Inflammatory macrophage treated with lipopolysaccharide for 1 hour (primary cell): ENCODE results near the gene TRPV2.

Source experiments
- DNase-seq, 2 donors: peaks; one replicate each; pipeline ENCODE4 v3.0.0-alpha.2; 2020 to 2022

Gene TRPV2

DNA sequence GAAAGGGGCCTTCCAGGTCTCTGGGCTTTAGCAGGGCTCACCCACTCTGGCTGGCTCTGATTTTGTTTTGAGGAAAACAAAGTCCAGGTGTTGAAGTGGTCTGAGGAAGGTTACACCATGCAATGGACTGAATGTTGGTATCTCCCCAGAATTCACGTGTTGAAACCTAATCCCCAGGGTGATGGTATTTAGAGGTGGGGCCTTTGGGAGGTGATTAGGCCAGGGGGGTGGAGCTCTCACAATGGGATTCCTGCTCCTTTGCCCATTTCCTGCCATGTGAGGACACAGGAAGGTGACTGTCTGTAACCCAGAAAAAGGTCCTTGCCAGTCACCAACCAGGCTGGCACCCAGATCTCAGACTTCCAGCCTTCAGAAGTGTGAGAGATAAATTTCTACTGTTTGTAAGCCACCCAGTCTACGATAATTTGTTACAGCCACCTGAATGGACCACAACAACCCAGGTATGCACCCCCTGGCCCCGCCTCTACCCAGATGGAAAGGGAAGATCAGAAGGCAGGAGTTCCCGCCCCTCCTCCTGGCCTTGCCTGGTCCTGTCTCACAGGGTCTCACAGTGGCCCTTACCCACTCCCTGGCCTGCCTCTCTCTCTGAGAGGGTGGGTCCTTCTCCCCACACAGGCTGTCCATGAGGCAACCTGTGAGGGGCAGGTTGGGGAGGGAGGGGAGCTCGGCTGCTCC is 44.6 kb downstream of the TRPV2 start:
- DNase-seq = no peak

DNA sequence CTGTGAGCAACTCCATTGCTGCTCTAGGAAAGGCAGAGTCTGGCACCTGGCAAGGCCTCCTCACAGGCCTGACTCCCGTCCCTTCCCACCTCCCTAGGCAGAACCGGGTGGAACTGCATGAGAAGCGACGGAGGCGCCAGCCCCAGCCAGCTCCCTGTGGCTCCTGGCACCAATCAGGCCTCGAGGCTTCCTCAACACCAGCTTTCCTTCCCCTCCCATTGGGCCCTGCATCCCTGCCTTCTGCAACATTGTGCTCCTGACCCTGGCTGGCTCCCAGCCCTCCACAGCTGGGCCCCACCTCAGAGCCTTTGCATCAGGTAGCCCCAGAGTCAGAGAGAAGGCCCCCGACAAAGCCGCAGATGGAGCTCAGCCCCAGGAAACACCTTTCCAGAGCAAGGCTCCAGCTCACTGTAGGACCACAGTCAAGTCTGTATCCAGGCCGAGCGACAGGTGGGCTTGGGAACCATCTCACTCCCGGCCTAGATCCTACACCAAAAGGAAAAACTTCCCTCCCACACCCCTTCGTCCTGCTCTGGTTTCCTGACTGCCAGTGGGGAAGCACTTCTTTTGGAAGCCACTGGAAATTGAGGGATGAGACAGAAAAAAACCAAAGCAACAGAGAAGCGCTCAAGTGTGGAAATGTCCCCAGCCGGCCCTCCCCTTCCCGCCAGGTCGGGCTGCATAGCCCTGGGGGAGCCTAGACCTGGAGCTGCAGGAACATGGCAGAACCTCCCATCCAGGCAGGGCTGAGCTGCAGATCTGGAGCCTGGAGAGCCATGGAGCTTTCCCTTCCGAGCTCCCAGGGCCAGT is 45.6 kb downstream of the TRPV2 start:
- DNase-seq = no peak

DNA sequence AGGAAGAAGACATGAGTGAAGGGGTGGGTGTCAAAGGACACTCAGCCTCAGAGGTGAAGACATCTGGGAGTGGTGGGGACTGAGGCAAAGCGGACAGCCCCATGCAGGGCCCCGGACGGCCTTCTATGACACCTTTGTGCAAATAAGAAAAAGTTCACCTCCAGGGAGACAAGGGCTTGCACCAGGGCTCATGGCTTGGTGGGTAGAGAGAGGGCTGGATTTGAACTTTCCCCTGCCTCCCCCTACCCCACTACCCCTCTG is 46.2 kb downstream of the TRPV2 start:
- DNase-seq = no peak

DNA sequence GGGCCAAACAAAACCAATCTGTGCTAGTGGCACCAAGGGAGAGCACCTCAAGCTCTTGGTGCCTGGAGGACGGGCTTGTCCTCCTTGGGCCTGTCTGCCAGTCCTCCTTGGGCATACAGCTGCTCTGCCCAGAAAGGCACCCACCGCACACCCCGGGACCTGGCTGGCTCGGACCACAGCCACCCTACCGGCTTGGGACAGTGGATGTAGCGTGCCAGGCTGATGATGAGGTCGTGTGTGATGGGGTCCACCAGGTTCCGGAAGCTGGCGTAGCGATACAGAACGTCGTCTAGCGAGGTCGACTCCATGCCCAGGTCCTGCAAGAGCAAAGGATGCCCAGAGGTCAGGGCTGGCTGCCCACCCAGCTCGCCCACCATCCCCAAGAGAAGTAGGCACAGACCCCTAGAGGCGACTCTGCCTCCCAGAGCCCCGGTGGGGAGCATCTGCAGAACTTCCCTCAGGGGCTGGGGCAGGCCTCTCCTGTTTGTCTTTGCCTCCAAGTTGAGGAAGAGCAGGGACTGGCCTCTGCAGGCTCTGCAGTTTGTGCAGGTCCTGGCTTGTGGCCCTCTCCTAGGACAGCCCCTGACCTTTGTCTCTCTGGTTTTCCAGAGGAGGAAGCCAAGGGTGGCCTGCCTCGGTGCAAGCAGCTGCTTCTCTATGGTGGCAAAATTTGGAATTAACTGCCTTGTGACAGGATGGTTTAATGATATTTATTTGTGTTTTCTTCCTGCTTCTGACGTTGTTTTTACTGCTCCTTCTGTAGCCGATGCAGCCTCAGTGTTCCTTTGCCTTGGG is 46.9 kb downstream of the TRPV2 start:
- no peak for DNase-seq

DNA sequence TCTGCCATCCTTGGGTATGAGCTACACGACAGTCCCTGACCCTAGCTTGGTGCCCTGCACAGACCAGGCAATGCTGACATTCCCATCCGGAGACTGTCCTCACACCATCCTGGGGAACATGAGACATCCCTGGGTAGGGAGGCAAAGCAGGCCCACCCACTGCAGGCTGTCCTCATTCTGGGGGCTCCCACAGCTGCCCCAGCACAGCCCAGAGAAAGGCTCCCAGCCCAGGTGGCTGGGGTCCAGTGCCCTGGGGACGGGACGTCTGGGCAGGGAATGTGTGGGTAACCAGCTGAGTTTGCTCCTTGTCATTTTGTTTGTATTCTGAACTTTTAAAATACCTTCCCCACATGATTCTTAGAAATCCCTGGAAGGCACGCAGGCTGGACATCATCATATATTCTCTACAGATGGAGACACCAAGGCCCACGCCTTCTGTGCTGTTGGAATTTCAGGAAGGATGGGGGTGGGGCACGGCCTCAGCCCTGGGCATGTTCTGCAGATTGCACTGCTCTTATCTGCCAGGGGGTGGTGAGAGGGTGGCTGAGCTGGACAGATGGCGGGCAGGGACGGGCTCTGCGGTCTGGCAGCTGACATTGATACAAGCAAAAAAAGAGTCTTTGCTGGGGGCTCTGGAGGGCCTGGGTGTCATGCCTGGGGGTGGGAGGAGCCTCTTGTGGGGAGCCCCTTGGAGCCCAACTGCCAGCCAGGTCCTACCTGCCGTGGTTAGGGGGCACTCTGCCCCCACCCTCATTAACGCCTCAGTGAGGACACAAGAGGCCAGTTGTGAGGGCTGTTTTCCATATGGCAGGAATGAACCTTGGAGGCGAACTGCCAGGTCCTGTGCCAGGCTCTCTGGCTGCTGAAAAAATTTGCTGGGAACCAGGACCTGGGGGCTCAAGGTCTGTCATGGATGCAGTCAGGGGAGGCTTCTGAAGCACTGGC is 48.3 kb downstream of the TRPV2 start:
- no peak for DNase-seq

DNA sequence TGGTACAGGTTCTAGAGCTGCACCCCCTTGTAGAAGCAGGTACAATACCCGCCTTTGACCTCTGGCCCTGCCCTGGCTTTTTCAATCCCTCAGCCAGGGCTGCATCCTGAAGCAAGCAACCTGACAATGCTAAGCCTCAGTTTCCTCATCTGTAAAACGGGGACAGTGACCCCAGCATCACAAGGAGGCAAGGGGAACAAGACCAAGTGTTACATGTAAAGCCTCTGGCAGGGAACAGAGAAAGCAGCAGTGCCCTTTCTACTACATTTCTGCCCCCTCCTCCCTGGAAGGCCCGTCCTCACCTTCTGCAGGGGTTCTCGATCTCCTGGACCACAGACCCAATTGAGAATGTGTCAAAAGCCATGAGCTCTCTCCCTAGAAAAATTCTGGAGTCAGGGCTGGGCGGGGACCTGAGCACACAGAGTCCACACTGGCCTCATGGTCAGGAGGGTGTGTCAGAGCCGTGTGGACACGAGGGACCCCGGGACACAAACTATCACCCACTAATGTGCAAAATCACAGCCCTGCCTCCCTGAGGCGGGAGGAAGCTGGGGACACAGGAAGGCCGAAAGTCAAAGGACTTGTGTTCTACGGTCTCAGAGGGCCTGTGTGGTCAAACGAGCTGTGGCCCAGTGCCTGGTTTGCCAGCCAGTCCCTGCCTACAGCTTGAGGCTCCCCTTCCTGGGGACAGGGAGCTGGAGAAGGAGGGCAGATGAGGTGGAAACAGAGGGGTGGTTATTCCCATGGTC is 49.1 kb downstream of the TRPV2 start:
- DNase-seq = no peak

DNA sequence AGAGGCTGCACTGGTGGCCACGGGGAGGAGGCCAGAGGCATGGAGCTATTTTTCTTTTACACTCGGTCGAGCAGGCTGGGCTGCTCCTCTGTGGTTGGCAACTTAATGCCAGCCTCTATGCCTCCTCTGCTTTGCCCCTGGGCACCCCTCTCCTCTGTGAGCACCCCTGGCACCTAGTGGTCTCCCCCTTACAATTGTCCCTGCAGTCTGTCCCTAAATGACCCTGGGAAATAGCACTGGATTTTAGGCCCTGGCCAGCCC is 49.6 kb downstream of the TRPV2 start:
- no peak for DNase-seq

DNA sequence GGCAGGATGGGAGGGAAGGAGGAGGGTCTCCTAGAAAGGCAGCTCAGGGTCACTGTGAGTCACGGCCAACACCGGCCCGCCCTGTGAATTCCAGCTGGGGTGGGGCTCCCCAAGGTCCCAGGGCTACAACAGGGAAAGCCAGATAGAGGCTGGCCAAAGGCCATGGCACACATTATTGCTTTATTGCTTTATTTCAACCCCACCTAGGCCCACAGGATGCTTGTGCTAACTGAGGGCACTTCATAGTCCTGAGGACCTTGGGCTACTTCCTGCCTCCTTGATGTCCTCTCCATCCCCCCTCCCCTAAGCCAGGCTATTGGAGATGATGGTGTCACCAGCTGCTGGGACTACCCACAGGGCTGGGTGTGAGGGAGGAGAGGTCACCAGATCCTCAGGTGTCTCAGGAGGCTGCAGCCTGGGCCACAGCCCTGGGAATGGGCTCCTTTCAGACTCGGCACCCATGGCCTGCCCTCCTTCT is 50.5 kb downstream of the TRPV2 start:
- no peak for DNase-seq

DNA sequence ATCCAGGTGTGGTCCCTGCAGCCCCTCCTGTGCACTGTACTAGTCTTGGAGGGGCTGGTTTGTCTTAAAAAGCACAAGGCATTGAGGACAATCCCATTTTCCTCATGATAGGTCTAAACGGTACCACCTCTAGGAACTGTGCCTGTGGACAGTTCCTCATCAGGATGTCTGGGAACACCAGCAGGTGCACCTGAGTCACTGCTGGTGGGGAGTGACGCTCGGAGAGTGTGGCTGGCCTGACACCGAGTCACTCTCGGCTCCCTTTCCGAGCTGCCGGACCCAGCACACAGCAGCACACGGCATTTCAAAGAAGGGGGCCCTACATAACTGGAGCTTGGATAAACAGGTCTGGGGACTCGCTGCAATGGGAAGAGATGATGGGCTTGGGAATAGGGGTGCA is 51.0 kb downstream of the TRPV2 start:
- no peak for DNase-seq

DNA sequence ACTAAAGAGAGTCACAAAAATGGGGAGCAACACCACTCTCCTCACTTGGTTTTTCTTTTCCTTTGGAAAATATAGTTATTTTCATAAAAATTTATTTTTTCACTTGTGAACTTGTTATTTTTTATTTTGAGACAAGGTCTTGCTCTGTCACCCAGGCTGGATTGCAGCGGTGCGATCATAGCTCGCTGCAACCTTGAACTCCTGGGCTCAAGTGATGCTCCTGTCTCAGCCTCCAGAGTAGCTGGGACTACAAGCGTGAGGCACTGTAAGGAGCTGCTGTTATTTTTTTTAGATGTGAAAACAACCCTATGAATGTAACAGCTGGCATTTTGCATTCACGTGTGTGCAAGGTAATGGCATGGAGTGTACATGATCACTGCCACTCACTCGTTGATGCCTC is 51.7 kb downstream of the TRPV2 start:
- no peak for DNase-seq

DNA sequence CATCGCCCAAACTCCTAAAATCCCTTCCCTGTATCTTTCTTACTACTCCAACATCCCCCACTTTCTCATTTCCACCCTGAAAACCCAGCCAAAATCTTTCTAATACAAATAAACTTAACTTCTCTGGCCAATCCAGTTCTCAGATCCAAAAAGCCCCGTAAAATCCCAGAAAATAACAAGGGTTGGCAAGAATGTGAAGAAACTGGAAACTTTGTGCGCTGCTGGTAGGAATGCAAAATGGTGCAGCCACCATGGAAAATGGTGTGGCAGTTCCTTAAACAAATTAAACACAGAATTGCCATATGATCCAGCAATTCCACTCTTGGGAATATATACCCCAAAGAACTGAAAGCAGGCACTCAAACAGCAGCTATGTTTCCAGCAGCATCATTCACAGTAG is 52.5 kb downstream of the TRPV2 start:
- DNase-seq = no peak

DNA sequence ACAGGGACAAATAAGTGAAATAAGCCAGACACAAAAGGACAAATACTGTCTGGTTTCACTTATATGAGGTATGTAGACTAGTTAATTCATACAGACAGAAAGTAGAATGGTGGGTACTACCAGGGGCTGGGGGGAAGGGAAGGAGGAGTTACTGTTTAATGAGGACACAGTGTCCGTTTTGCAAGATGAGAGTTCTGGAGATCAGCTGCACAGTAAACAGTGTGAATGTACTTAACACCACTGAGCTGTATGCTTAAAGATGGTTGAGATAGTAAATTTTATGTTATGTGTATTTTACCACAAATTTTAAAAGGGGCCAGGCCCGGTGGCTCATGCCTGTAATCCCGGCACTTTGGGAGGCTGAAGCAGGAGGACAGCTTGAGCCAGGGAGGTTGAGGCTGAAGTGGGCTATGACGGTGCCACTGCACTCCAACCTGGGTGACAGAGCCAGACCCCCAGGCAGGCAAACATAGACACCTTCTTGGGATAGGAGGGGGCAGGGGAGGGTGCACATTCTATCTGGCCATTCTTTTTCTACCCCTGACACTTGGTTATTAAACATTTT is 53.1 kb downstream of the TRPV2 start:
- no peak for DNase-seq

DNA sequence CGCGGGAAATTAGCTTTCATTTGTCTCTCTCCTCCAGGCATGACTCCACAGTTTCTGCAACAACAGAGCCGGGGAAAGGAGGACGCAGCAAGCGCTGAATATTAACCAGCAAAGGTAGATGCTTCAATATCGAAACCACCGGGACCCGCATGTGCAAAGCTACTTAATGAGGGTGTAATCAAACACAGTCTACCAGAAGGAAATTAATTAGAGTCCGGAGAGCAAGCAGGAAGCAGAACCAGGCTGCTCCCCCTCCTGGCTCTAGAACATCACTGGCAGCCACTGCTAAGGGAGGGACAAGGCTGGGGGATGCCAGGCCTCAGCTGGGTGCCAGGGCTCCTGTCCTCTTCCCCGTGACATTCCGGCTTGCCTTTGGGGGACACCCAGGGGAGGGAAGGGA is 54.9 kb downstream of the TRPV2 start:
- no peak for DNase-seq

DNA sequence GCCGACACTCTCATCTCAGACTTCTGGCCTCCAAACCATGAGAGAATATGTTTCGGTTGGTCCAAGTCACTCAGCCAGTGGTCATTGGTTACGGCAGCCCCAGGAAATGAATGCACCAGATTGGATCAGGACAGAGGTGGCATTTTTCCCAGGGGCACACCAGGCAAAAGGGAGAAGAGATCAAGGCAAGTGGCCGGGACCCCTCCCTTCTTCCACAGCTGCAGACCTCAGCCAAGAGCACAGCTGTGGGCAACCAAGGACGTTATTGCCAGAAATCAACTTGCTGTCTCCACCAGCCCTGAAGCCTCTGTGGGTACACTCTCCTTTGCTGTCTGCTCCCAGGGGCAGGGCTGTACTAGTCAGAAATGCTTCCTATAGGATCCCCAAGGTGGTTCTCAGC is 55.9 kb downstream of the TRPV2 start:
- DNase-seq = no peak

DNA sequence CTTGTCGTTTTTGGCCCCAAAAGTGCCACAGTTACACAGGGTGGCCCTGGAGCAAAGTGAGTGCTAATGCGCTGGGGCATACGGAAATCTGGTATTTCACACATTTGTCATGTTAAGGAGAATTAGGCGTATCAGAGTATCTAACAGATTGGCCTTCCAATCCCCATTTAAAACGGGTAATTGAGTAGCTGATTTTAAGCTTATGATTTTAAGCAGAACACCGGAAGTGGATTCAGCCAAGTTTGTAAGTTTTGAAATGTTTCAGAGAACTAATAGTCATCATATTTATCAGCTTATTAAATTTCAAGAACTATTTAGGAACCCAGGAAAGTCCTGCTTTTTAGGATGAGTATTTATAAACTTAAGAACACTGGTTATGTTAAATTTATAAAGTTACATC is 57.2 kb downstream of the TRPV2 start:
- no peak for DNase-seq

DNA sequence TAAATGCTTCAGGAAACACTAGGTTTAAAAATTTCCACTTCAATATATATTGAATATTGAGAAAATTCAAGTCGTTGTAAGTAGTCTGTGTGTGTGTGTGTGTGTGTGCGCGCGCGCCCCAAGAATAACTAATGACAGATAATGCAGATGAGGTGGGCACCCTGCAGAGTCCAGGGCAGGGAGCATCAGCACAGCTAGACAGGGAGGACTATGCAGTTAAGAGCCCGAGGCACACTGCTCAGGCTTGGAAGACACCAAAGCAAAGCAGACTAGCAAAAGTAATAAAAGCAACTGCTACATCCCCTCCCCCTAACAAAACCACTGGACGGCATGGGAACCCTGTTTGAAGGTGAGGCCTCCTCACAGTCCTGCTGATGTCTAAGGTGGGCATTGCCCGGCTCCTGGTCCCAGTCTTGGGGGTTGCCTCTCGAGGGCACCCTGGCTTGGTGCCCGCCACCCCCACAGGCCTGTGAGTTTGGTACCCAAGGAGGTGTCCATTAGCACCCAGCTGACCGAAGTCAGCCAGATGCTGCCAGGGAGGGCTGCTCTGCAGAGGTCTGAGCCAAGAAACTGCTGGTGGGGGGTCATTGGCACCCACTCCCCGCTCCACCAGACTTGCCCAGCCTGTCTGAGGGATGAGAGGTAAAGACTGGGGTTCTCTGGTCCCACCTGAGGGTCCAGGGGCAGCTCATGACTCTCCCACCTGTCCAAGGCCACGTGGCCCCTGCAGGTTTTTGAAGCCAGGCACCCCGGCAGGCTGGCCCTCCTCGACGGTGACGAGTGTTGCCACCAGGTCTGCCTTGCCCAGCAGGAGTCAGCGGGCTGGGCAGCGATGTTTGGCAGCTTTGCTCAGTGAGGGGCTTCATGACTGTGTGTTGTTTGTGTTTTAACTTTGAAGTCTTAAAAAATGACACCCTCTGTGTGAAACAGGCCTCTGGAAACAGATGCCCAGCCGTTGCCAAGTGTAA is 58.0 kb downstream of the TRPV2 start:
- DNase-seq = no peak

DNA sequence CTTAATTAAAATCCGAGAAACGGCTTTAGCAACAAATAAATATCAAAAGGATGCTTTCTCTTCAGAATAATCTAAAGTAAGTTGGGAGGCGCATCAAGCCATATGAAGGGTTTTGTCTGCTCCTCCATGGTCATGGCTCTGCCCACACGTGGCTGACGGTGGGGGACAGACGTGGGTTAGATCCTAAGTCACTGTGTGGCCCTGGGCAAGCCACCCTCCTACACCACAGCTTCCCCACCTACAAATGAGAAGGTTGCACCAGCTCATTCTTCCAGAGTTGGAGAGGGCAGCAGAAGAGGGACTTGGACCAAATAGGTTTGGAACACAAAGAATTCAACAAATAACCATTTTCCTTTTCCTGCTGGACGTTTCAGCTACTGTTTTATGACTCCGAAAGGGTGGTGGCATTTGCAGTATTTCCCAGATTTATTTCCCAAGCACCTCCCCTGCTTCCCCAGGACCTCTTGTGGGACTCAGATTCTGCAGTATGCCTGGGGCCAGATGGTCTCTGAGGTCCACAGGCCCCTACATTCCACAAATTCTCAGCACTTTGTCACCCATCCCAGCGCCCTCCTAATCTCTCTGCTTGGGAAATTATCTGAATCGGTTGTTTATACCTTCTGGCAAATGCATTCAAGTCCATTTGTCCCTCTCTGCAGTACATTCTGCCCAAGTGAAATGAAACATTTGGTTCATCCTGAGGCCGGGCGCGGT is 58.8 kb downstream of the TRPV2 start:
- DNase-seq = no peak

DNA sequence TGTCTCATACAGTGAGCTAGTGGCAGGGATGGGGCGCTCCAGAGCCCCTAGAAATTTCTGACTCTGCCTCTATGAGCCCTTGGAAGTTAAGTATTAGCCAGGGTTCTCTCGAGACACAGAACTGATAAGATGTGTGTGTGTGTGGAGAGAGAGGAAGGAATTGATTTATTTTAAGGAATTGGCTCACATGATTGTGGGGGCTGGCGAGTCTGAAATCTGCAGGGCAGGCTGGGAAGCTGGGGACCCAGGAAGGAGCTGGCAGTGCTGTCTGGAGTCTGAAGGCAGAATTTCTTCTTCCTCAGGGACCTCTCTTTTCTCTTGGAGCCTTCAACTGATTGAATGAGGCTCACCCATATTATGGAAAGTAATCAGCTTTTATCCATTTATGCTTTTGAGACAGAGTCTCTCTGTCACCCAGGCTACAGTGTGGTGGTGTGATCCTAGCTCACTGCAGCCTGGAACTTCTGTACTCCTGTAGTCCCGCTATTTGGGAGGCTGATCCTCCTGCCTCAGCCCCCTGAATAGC is 59.9 kb downstream of the TRPV2 start:
- DNase-seq = peak in 1 of 2 donors; percentile 10

DNA sequence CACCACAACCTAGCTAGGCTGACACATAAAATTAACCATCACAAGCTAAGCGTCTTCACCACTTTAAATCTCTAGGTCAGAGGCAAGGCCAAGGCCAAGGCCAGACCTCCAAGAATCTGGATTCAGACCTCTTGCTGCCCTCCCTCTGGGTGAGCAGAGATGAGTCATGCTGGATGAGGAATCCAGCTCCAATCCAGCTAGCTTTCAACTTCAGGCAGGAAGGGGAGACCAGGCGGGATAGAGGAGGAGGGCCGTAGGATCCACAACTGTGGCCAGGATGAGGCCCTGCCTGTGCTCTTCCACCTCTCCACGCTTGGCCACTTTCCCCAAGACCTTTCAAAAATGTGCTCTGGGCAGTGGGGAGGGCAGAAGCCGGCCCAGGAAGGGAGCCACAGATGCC is 61.9 kb downstream of the TRPV2 start:
- no peak for DNase-seq

DNA sequence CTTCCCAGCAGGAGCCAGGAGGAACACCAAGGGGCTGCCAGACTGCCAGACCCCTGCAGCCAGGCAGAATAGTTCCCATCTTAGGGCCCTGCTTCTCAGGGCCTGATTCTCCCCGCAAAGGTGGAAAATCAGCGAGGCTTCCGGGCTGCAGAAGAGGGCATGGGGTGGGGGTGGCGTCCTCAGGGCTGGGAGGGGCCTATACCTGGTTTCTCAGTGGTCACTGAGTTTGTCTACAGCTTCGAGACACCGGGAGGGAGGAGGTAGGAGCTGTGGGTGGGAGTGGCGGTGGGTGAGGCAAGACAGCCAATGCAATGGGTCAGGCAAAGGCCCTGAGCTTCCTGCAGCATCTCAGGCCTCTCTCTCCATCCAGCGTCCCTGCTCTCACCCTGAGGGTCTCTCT is 62.3 kb downstream of the TRPV2 start:
- DNase-seq = no peak
